ENCODE measurements around the gene COMMD2. TPM values are rescaled to one million over a fixed set of nuclear protein-coding genes. Genes with fewer than 3 reads are reported as not detected.

The COMMD2 gene
- total RNA-seq, 1 donor from 2014 or later: 56.8 TPM

- Mint-ChIP-seq H3K27ac (ENCODE audit: unreplicated experiment) (no peak overlapping the region), H3K27me3 (ENCODE audit: low read depth) (no peaks in the 10 kb centered on the region), H3K36me3 (ENCODE audit: low read depth) (peaks cover 18% of the 10 kb centered on the region), H3K4me1 (no peaks in the 10 kb centered on the region), H3K4me3 (no peak overlapping the region), H3K9me3 (peaks cover 20% of the 10 kb centered on the region)
- no peak for TF ChIP-seq CTCF (conservative IDR thresholded peaks at IDR 0.05)
- no peak for DNase-seq (ENCODE audit: low read depth, low spot score)
These were observed 50.9 kb downstream of the COMMD2 start for GRCh38 chr3:149701206-149701976.

Other genes starting within 250 kb of the COMMD2 start
- gene WWTR1, start 94.5 kb downstream of the COMMD2 start, total RNA-seq: 34.5 and 35.6 TPM in 2 replicates
- gene ANKUB1, start 40.1 kb upstream of the COMMD2 start, total RNA-seq: not detected in 2 replicates
- gene RNF13, start 60.7 kb upstream of the COMMD2 start, total RNA-seq: 26.9 and 29.9 TPM in 2 replicates
- gene PFN2, start 218.4 kb upstream of the COMMD2 start, total RNA-seq: 277 and 282 TPM in 2 replicates